AG04450 (cell line): ENCODE results near the gene MESD. TPM values are rescaled to one million over a fixed set of nuclear protein-coding genes. Genes with fewer than 3 reads are reported as not detected.

Experiments used
- polyA plus RNA-seq: library from polyadenylated mRNA; depleted of rRNA; stranded (reverse); fragments of >200 nt; gene quantifications from 2 replicates; pipeline ENCODE4 v1.2.3, GENCODE V29; 2011; rRNA removed
- small RNA-seq: library from RNA; depleted of rRNA; stranded (forward); fragments of <200 nt; gene quantifications from one replicate; pipeline ENCODE3, GENCODE V24; 2012; ENCODE audit warnings: low read depth; ENCODE audit not compliant: insufficient read length

MESD gene
- polyA plus RNA-seq, 1 experiment = 23.9 TPM

Small RNA genes lying within 50 kb of the gene (small RNA-seq; reads per million reads assigned to genes)
- gene MIR4514 = not detected

Other genes starting within 250 kb of the MESD start
- 221 and 231 TPM in 2 replicates for gene CEMIP, start 210.4 kb downstream of the MESD start, polyA plus RNA-seq
- gene TLNRD1, start 11.1 kb upstream of the MESD start, polyA plus RNA-seq = 3.5 and 4.1 TPM in 2 replicates
- not detected in 2 replicates for gene CFAP161, start 144.5 kb upstream of the MESD start, polyA plus RNA-seq
- 3.8 and 4.6 TPM in 2 replicates for gene IL16, start 207.1 kb upstream of the MESD start, polyA plus RNA-seq